Activated CD4-positive, alpha-beta T cell treated with anti-CD3 and anti-CD28 coated beads, Interleukin-2, amount 50 U/mL, for 24 hours (primary cell): Measurements from ENCODE around the gene FAM131B.
"Not testable (repeated sequence)": the region's sequence is repeated elsewhere in the genome, so short reads cannot be mapped to it uniquely, and the experiment has no call there.

Experiments used
- DNase-seq, 2 donors: peaks; one replicate each; pipeline ENCODE4 v3.0.0-alpha.2; 2020; ENCODE audit warnings: low read depth in 1 of 2, low spot score in 1 of 2

FAM131B gene

GRCh38 chr7:143395187-143396149, 33.0 kb upstream of the FAM131B start:
- no peak for DNase-seq

- DNase-seq: no peak
Measured at GRCh38 chr7:143394777-143395176, 32.3 kb upstream of the FAM131B start.

GRCh38 chr7:143394068-143394467, 31.6 kb upstream of the FAM131B start:
- DNase-seq: no peak

GRCh38 chr7:143393267-143394041, 30.9 kb upstream of the FAM131B start:
- DNase-seq: no peak

GRCh38 chr7:143392875-143393266, 30.4 kb upstream of the FAM131B start:
- no peak for DNase-seq

- not testable (repeated sequence) for DNase-seq
Measured at GRCh38 chr7:143392427-143392826, 29.9 kb upstream of the FAM131B start.

GRCh38 chr7:143391462-143392404, 29.2 kb upstream of the FAM131B start:
- no peak for DNase-seq

- DNase-seq: no peak
Measured at GRCh38 chr7:143390773-143391317, 28.3 kb upstream of the FAM131B start.

GRCh38 chr7:143390104-143390772, 27.7 kb upstream of the FAM131B start:
- DNase-seq: no peak

- DNase-seq: no peak
Measured at GRCh38 chr7:143389316-143390103, 27.0 kb upstream of the FAM131B start.

GRCh38 chr7:143388491-143389101, 26.1 kb upstream of the FAM131B start:
- no peak for DNase-seq

GRCh38 chr7:143388051-143388450, 25.5 kb upstream of the FAM131B start:
- DNase-seq: no peak

GRCh38 chr7:143387156-143387975, 24.9 kb upstream of the FAM131B start:
- DNase-seq: no peak

- DNase-seq: no peak
Measured at GRCh38 chr7:143385891-143386781, 23.6 kb upstream of the FAM131B start.

GRCh38 chr7:143384661-143385631, 22.4 kb upstream of the FAM131B start:
- no peak for DNase-seq

GRCh38 chr7:143384148-143384547, 21.6 kb upstream of the FAM131B start:
- DNase-seq: no peak
